A549 (cell line): ENCODE results near the gene HERC3. TPM values are rescaled to one million over a fixed set of nuclear protein-coding genes. Genes with fewer than 3 reads are reported as not detected.

Experiments
- ATAC-seq, 2 experiments: fragments of 200-7000 bp in 1 of 2; fragments of >200 bp in 1 of 2; cut with Nextera tagmentation in 1 of 2; cut with Tn5 transposase in 1 of 2; 3 replicates each; pipeline versions ENCODE4 v1.8.0 to v1.9.1; 2018 to 2020; ENCODE audit warnings: mild to moderate bottlenecking in 1 of 2, moderate library complexity in 1 of 2
- CTCF ChIA-PET: fragments of 300-600 bp; sonication (Branson Sonifier 250); formaldehyde crosslinking; extraction: SDS; loops from one replicate; lab custom pipeline; 2021; ENCODE audit warnings: antibody characterized with exemption, inconsistent platforms; lab: Yijun Ruan, JAX
- POLR2A ChIA-PET: fragments of 350-600 bp; formaldehyde crosslinking; extraction: SDS; loops from one replicate; lab custom pipeline; 2021; ENCODE audit warnings: antibody characterized with exemption, inconsistent platforms; lab: Yijun Ruan, JAX
- DNase-seq, 2 experiments: peaks; one replicate each; pipeline versions ENCODE4 v3.0.0 to v3.0.0-alpha.2; 2011 to 2016; ENCODE audit warnings: low read depth in 1 of 2, low spot score in 1 of 2
- FAIRE-seq: peaks from 2 replicates; lab custom pipeline; 2011; peaks lifted over from hg19 to GRCh38; lab: Jason Lieb, UNC
- H3K27ac ChIP-seq, 2 experiments: fragments of >200 bp; sonication (Bioruptor Twin); formaldehyde crosslinking; 3 replicates each; pipeline ENCODE4 v1.5.1; 2016 to 2017
- H3K4me1 ChIP-seq: fragments of >200 bp; sonication (Bioruptor Twin); formaldehyde crosslinking; 3 replicates; pipeline ENCODE4 v1.6.1; 2016
- H3K4me2 ChIP-seq: fragments of >200 bp; sonication (Bioruptor Twin); formaldehyde crosslinking; 3 replicates; pipeline ENCODE4 v1.6.1; 2016
- H3K4me3 ChIP-seq: fragments of >200 bp; sonication (Bioruptor Twin); formaldehyde crosslinking; 3 replicates; pipeline ENCODE4 v1.5.1; 2016
- H3K9me3 ChIP-seq: fragments of >200 bp; sonication (Bioruptor Twin); formaldehyde crosslinking; 3 replicates; pipeline ENCODE4 v1.6.1; 2016
- BHLHE40 ChIP-seq: IDR thresholded peaks from 2 replicates; pipeline ENCODE4 v1.6.1; 2012; ENCODE audit warnings: low read depth, low read length, inconsistent platforms
- CBX8 ChIP-seq: fragments of 200-600 bp; sonication (generic); IDR thresholded peaks from 2 replicates; pipeline ENCODE4 v1.6.1; 2016
- CEBPB ChIP-seq, 2 experiments: fragments of >200 bp in 1 of 2; sonication (Bioruptor Twin) in 1 of 2; formaldehyde crosslinking in 1 of 2; IDR thresholded peaks; 2 replicates each; pipeline ENCODE4 v1.6.1; 2012 to 2016
- ESRRA ChIP-seq: fragments of 150-350 bp; IDR thresholded peaks from 2 replicates; pipeline ENCODE4 v1.6.1; 2014; ENCODE audit warnings: mild to moderate bottlenecking, low read length, borderline replicate concordance
- FOSL2 ChIP-seq, 2 experiments: fragments of 450-650 bp in 1 of 2; fragments of >200 bp in 1 of 2; sonication (Bioruptor Twin) in 1 of 2; formaldehyde crosslinking; IDR thresholded peaks; 2 replicates each; pipeline versions ENCODE4 v1.5.0 to v1.6.1; 2016 to 2020; ENCODE audit warnings: mild to moderate bottlenecking in 1 of 2, moderate library complexity in 1 of 2
- KDM1A ChIP-seq: fragments of 200-600 bp; sonication (generic); IDR thresholded peaks from 2 replicates; pipeline ENCODE4 v1.6.1; 2016; ENCODE audit warnings: low read depth, mild to moderate bottlenecking
- MYC ChIP-seq: IDR thresholded peaks from 2 replicates; pipeline ENCODE4 v1.6.1; 2012; ENCODE audit warnings: mild to moderate bottlenecking, inconsistent platforms, low read length, improper control_type of control experiment, borderline replicate concordance
- NPAS2 ChIP-seq: fragments of 250-450 bp; sonication (Bioruptor Pico); IDR thresholded peaks from 2 replicates; pipeline ENCODE4 v1.8.0; 2022; ENCODE audit warnings: mild to moderate bottlenecking, moderate library complexity, borderline replicate concordance
- POLR2AphosphoS2 ChIP-seq: conservative IDR thresholded peaks from 2 replicates; pipeline ENCODE4 v1.6.1; 2012; ENCODE audit warnings: low read length, improper control_type of control experiment, inconsistent platforms
- RCOR1 ChIP-seq: fragments of 150-350 bp; IDR thresholded peaks from 2 replicates; pipeline ENCODE4 v1.6.1; 2014; ENCODE audit warnings: antibody characterized with exemption, low read length, low read depth
- TP53 ChIP-seq: fragments of 250-450 bp; sonication (Bioruptor Pico); IDR thresholded peaks from 2 replicates; pipeline ENCODE4 v1.5.0; 2021; ENCODE audit warnings: mild to moderate bottlenecking, moderate library complexity
- ZFP36 ChIP-seq: fragments of 450-650 bp; IDR thresholded peaks from 2 replicates; pipeline ENCODE4 v1.6.1; 2014; ENCODE audit warnings: borderline replicate concordance; ENCODE audit not compliant: partially characterized antibody
- ZNF302 ChIP-seq: fragments of 250-450 bp; sonication (Bioruptor Pico); IDR thresholded peaks from 2 replicates; pipeline ENCODE4 v1.9.0; 2021; ENCODE audit warnings: inconsistent platforms, mild to moderate bottlenecking, moderate library complexity
- ZSCAN20 ChIP-seq: fragments of 250-450 bp; sonication (Bioruptor Pico); IDR thresholded peaks from 2 replicates; pipeline ENCODE4 v1.8.0; 2022; ENCODE audit warnings: mild to moderate bottlenecking, moderate library complexity
- WGBS: methylation state at CpG from one replicate; pipeline ENCODE4 v1.1.6; 2017; ENCODE audit errors: missing lambda C conversion rate; 5-methylcytosine and 5-hydroxymethylcytosine counted together
- polyA plus RNA-seq, 4 experiments: library from polyadenylated mRNA; depleted of rRNA in 3 of 4; stranded (reverse); fragments of >200 nt; fragmentation: RNase III in 1 of 4; extraction: RNeasy Plus Mini Kit Qiagen cat#74134 plus additional on column Dnase treatment in 1 of 4; gene quantifications; 2 replicates in 3 of 4; 3 replicates in 1 of 4; pipeline ENCODE4 v1.2.3, GENCODE V29; 2011 to 2017
- TF ChIP-seq, protein P1 (sequence below): fragments of 250-450 bp; sonication (Bioruptor Pico); IDR thresholded peaks from 2 replicates; pipeline ENCODE4 v1.5.0; 2021; ENCODE audit warnings: mild to moderate bottlenecking, moderate library complexity, borderline replicate concordance
- TF ChIP-seq, protein P2 (sequence below): IDR thresholded peaks from 2 replicates; pipeline ENCODE4 v1.6.1; 2012; ENCODE audit warnings: low read depth, borderline replicate concordance
- TF ChIP-seq, protein P3 (sequence below): fragments of 150-350 bp; IDR thresholded peaks from 2 replicates; pipeline ENCODE4 v1.6.1; 2014; ENCODE audit warnings: low read depth, mild to moderate bottlenecking, low read length
- TF ChIP-seq, protein P4 (sequence below): fragments of >200 bp; sonication (Bioruptor Twin); formaldehyde crosslinking; IDR thresholded peaks from 3 replicates; pipeline ENCODE4 v1.5.1; 2016

Gene HERC3
- polyA plus RNA-seq, 2 of the 4 experiments (the other 2 are of a cell fraction): 4.9 to 6.2 TPM

DNA sequence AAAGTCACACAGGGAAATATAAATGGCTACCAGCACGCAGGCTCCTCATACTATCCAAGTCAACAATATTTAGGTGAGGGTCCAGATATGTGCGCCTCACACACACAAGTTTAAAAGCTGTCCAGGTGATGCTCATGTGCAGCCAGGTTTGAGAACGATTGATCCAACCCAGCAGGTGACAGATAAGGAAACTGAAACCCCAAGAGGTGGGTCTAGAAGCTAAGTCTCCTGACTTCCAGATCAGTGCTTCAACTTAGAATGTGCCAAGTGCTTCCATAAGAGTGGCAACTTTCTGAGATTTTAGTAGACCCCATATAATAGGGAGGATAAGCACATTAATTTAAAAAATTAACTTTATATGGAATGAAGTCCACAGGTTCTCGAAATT lies 159.8 kb downstream of the HERC3 start:
- H3K4me2 ChIP-seq: peak overlapping the region; percentile 64
- 0 out of 3 replicates have a peak overlapping the region, but pooled peaks have one; percentile 8 for H3K4me3 ChIP-seq
- peaks cover 56% of the 10 kb centered on the region for H3K4me1 ChIP-seq
- FAIRE-seq (no peak), DNase-seq (no peak), ATAC-seq (peak in 1 of 2 experiments; percentile 41; a peak in 2 of 6 replicates)
- H3K9me3 ChIP-seq: no peaks in the 10 kb centered on the region
- ChIA-PET POLR2A (no interaction called here), CTCF (interaction anchor here (0.9 kb wide), 1 partner anchor 11 kb away, joined by 3 read pairs; no protein-coding TSS in a partner anchor)
- WGBS: 71% methylated on average over 4 of the region's 4 CpGs
- peak in 1 of 2 experiments; percentile 2; a peak in 2 of 4 replicates for TF ChIP-seq CEBPB (IDR thresholded peaks at IDR 0.05)
- TF ChIP-seq, protein P1, sequence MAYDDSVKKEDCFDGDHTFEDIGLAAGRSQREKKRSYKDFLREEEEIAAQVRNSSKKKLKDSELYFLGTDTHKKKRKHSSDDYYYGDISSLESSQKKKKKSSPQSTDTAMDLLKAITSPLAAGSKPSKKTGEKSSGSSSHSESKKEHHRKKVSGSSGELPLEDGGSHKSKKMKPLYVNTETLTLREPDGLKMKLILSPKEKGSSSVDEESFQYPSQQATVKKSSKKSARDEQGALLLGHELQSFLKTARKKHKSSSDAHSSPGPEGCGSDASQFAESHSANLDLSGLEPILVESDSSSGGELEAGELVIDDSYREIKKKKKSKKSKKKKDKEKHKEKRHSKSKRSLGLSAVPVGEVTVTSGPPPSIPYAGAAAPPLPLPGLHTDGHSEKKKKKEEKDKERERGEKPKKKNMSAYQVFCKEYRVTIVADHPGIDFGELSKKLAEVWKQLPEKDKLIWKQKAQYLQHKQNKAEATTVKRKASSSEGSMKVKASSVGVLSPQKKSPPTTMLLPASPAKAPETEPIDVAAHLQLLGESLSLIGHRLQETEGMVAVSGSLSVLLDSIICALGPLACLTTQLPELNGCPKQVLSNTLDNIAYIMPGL (CRISPR knock-in tag): no peak
- TF ChIP-seq, all 56 proteins: peak for 1
- H3K27ac ChIP-seq: peak overlapping the region; percentile 75 to 77

DNA sequence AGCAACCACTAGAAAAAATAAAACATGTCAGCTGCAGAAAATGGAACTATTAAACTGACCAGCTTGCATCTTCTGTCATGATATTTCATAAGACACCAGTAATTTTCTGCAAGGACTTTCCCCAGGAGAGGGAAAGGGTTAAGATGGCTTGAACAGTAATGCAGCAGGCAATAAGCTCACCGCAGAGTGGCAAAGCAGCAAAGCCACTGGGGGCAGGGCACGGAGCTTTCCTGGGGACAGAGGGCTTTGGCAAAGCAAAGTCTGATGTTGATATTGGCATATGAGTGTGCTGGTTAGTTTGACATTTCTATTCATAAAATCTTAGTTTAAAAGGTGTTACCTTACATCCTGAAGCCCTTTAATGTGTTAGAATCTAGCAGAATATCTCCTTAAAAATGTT lies 160.5 kb downstream of the HERC3 start:
- ChIA-PET POLR2A (no interaction called here), CTCF (interaction anchor here (0.9 kb wide), 1 partner anchor 12 kb away, joined by 3 read pairs; no protein-coding TSS in a partner anchor)
- ATAC-seq (peak; percentile 54 to 61; a peak in 4 of 6 replicates), FAIRE-seq (no peak), DNase-seq (no peak)
- Histone ChIP-seq H3K4me2 (peak overlapping the region; percentile 64), H3K27ac (peak overlapping the region; percentile 75 to 77), H3K4me3 (no peak overlapping the region), H3K4me1 (peaks cover 62% of the 10 kb centered on the region), H3K9me3 (no peaks in the 10 kb centered on the region)
- TF ChIP-seq MYC: no peak
- TF ChIP-seq POLR2AphosphoS2: no peak
- TF ChIP-seq ZNF302 (CRISPR knock-in tag): no peak
- TF ChIP-seq, protein P2, sequence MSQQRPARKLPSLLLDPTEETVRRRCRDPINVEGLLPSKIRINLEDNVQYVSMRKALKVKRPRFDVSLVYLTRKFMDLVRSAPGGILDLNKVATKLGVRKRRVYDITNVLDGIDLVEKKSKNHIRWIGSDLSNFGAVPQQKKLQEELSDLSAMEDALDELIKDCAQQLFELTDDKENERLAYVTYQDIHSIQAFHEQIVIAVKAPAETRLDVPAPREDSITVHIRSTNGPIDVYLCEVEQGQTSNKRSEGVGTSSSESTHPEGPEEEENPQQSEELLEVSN: no peak
- TF ChIP-seq ESRRA: no peak
- TF ChIP-seq, protein P3, sequence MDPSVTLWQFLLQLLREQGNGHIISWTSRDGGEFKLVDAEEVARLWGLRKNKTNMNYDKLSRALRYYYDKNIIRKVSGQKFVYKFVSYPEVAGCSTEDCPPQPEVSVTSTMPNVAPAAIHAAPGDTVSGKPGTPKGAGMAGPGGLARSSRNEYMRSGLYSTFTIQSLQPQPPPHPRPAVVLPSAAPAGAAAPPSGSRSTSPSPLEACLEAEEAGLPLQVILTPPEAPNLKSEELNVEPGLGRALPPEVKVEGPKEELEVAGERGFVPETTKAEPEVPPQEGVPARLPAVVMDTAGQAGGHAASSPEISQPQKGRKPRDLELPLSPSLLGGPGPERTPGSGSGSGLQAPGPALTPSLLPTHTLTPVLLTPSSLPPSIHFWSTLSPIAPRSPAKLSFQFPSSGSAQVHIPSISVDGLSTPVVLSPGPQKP: no peak
- no peak for TF ChIP-seq FOSL2 (IDR thresholded peaks at IDR 0.05)
- no peak for TF ChIP-seq FOSL2 (CRISPR knock-in tag; IDR thresholded peaks at IDR 0.05)
- no peak for TF ChIP-seq CBX8
- TF ChIP-seq ZFP36: no peak
- TF ChIP-seq TP53: no peak
- TF ChIP-seq KDM1A: no peak
- TF ChIP-seq ZSCAN20 (CRISPR knock-in tag): no peak
- no peak for TF ChIP-seq RCOR1
- no peak for TF ChIP-seq NPAS2 (CRISPR knock-in tag)
- TF ChIP-seq BHLHE40: no peak
- TF ChIP-seq, protein P4, sequence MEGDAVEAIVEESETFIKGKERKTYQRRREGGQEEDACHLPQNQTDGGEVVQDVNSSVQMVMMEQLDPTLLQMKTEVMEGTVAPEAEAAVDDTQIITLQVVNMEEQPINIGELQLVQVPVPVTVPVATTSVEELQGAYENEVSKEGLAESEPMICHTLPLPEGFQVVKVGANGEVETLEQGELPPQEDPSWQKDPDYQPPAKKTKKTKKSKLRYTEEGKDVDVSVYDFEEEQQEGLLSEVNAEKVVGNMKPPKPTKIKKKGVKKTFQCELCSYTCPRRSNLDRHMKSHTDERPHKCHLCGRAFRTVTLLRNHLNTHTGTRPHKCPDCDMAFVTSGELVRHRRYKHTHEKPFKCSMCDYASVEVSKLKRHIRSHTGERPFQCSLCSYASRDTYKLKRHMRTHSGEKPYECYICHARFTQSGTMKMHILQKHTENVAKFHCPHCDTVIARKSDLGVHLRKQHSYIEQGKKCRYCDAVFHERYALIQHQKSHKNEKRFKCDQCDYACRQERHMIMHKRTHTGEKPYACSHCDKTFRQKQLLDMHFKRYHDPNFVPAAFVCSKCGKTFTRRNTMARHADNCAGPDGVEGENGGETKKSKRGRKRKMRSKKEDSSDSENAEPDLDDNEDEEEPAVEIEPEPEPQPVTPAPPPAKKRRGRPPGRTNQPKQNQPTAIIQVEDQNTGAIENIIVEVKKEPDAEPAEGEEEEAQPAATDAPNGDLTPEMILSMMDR: no peak
- 5% methylated on average over 2 of the region's 2 CpGs for WGBS
